Measurements from ENCODE around the gene SNCB. TPM values are rescaled to one million over a fixed set of nuclear protein-coding genes. Genes with fewer than 3 reads are reported as not detected.

The SNCB gene
- total RNA-seq, 1 donor from 2014 or later = 0.70 TPM

DNA sequence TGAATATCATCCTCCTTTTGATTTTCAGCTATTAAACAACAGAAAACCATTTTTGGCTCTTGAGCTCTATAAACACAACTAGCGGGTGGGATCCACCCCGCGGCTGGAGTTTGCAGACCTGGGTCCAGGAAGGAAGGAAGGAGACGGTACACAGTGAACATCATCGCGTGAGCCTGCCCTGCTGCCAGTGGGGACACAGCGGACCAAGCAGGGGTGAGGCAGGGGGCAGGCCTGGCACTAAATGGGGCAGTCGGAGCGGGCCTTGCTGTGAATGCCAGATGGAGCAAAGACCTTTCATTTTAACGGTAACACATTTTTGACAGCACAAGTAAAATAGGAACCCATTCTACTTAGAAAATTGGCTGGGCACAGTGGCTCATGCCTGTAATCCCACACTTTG, 31.3 kb upstream of the SNCB start:
- DNase-seq (ENCODE audit: extremely low read depth, low read depth, low spot score) = no peak

GRCh38 chr5:176660860-176661641, 30.7 kb upstream of the SNCB start:
- no peak for DNase-seq (ENCODE audit: extremely low read depth, low read depth, low spot score)

GRCh38 chr5:176660530-176660859, 30.2 kb upstream of the SNCB start:
- DNase-seq (ENCODE audit: extremely low read depth, low read depth, low spot score) = no peak

GRCh38 chr5:176659860-176660461, 29.6 kb upstream of the SNCB start:
- no peak for DNase-seq (ENCODE audit: extremely low read depth, low read depth, low spot score)

GRCh38 chr5:176659512-176659839, 29.1 kb upstream of the SNCB start:
- DNase-seq (ENCODE audit: extremely low read depth, low read depth, low spot score) = no peak

GRCh38 chr5:176658817-176659511, 28.6 kb upstream of the SNCB start:
- DNase-seq (ENCODE audit: extremely low read depth, low read depth, low spot score) = no peak

- DNase-seq (ENCODE audit: extremely low read depth, low read depth, low spot score) = no peak
Measured at GRCh38 chr5:176658007-176658599, 27.8 kb upstream of the SNCB start.

- DNase-seq (ENCODE audit: extremely low read depth, low read depth, low spot score) = no peak
Measured at GRCh38 chr5:176656467-176656990, 26.2 kb upstream of the SNCB start.

GRCh38 chr5:176654856-176655255, 24.5 kb upstream of the SNCB start:
- no peak for DNase-seq (ENCODE audit: extremely low read depth, low read depth, low spot score)

DNA sequence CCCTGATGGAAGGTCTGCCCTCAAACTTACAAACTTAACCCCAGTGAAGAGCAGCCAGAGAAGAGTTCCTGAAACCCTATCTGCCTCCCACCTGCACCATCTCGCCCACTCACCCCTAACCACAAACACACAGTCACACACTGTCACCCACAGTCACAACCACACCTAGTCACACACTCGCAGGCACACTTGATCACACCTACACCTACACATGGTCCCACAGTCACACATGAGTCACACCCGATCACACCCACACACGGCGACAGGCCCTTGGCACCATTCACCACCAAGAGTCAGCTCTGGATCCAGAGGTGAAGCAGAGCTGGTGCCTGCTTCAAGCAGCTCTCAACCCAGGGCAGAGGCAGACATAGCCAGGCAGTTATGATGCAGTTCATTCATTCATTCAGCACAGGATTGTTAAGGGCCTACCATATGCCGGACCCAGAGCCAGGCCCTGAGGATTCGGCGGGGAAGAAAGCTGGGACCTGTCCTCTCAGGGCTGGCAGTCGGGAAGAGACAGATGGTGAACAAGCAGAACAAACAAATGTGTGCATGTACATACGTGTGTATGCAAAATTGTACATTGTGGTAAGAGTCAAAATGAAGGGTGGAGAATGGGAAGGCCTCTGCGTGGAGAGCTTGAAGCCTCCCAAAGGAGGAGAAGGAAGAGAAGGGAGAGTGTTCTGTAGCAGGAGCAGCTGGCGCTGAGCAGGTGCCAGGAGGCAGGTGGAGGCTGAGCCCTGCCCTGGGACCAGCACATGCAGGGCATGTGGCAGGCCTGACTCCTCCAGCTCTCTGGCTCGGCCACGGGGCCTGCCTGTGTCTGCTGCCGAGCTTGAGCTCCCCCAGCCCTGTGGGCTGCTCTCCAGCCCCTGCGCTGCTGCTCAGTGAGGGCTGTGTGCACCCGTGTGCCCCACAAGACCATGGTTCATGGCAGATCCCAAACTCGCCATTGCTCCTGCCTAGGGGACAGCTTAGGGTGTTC, 23.4 kb upstream of the SNCB start:
- DNase-seq (ENCODE audit: extremely low read depth, low read depth, low spot score) = no peak

GRCh38 chr5:176652136-176652535, 21.8 kb upstream of the SNCB start:
- no peak for DNase-seq (ENCODE audit: extremely low read depth, low read depth, low spot score)

DNA sequence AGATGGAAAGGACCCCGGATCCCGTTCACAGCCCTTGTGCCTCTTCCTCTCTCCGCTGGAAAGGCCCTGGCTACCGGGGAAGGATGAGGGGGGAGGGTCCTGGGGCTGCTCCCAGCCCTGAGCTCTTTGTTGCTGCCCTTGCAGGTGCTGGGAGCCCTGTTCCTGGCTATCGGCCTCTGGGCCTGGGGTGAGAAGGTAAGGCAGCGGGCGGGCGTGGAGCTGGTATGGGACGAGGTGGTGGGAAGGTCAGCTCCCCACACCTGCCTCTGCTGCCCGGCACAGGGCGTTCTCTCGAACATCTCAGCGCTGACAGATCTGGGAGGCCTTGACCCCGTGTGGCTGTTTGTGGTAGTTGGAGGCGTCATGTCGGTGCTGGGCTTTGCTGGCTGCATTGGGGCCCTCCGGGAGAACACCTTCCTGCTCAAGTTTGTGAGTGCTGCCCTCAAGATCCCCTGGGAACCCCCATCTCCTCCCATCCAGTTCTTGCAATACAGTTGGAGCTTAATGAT, 21.2 kb upstream of the SNCB start:
- DNase-seq (ENCODE audit: extremely low read depth, low read depth, low spot score) = no peak

DNA sequence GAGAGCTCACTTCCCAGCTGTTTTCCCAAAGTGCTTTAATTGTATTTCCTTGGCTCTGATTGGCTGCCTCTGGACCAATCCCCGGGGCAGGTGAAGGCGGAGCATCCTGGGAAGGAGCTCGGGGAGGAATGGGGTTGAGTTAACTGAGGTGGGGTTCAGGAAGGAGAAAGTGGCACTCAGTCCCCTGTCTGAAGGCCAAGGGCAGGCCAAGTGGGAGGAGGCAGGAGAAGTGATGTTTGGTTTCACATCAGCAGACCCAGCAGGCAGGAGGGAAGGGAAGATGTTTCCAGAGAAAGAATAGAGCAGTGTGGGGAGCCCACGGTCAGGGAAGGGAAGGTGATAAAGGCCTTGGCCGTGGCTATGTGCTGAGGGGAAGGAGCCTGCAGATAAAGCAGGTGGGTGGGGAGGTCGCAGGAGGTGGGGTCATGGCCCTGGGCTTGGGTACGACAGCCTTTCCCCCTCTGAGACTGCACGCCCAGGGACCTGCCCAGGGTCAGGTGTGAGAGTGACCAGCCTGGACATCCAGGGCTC, 20.1 kb upstream of the SNCB start:
- DNase-seq (ENCODE audit: extremely low read depth, low read depth, low spot score) = no peak

- DNase-seq (ENCODE audit: extremely low read depth, low read depth, low spot score) = no peak
Measured at GRCh38 chr5:176648474-176649194, 18.3 kb upstream of the SNCB start.

- DNase-seq (ENCODE audit: extremely low read depth, low read depth, low spot score) = no peak
Measured at GRCh38 chr5:176647843-176648473, 17.6 kb upstream of the SNCB start.

DNA sequence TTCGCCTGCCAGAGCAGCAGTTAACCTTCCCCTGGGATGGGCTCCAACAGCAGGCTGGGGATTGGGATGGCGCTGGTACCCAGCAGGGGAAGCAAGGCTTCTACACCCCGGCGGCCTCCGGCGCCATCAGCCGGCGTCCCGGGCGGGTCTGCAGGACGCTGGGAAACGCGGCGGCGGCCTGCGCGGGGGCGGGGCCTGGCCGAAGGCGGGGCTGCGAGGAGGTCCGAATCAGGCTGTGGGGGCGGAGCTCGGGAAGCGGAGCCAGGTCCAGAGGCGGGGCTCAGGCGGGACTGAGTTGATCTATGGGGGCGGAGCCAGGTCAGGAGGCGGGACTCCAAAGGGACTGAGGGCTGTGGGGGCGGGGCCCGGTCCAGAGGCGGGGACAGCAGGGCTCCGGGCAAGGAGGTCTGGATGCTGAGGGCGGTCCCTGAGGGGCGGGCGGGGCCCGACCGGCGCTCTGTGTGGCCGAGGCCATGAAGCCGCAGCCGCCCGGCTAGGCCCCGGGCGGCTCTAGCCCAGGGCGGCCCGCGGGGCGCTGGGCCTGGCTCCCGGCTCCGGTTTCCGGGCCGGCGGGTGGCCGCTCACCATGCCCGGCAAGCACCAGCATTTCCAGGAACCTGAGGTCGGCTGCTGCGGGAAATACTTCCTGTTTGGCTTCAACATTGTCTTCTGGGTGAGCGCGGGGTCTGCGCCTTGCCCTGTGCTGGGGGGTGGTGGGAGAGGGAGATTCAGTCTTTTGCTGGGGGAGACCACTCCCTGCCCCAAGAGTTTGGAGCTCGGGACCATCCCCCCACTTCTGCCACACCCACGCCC, 16.9 kb upstream of the SNCB start, which contains the start of gene TSPAN17:
TSS of gene TSPAN17 (plus strand) at position 455 of the 813 bp plus-strand sequence. CDS start at position 587, 132 bp downstream.
- peak; percentile 64 for DNase-seq (ENCODE audit: extremely low read depth, low read depth, low spot score)

DNA sequence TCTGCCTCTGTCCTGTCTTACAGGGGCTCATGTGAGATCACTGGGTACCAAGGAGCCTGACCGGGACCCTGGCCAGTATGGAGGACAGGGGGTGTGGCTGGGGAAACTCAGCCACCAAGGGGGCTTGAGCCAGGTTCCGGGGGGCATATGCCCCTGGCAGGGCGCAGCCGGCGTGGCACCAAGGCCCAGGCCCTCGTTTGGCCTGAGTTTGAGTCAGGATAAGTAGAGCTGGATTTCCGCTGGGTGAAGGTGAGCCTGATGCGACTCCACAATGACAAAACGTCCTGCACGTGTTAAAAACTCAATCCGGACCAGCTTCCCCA, 16.3 kb upstream of the SNCB start:
- no peak for DNase-seq (ENCODE audit: extremely low read depth, low read depth, low spot score)
